Measurements from ENCODE around the gene EID2B. TPM values are rescaled to one million over a fixed set of nuclear protein-coding genes. Genes with fewer than 3 reads are reported as not detected.
A peak's percentile ranks its signal among the peaks of the same experiment; 100 is the strongest.

Gene EID2B
- total RNA-seq, 1 donor from 2014 or later = 3.6 TPM

DNA sequence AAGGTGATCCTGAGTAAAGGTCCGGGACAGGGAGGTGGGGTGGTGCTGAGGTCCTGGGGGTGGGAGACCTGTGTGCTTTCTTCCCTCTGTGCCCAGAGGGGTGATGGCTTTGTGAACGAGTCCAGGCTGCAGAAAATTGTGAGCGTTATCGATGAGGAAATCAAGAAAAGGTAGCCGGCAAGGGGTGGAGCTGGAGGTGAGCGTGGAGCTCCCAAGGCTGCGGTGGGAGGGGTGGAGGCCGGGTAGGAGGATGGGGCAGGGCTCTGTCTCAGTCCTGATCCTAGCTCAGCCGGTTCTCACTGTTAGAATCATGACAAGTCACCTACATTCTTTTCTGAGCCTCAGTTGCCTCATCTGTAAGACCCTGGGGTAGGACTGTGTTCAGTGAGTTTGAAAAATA, 13.7 kb downstream of the EID2B start:
- Mint-ChIP-seq H3K9me3 (ENCODE audit: unreplicated experiment) (no peaks in the 10 kb centered on the region), H3K27me3 (ENCODE audit: unreplicated experiment) (peaks cover 40% of the 10 kb centered on the region), H3K4me1 (ENCODE audit: unreplicated experiment) (peaks cover 18% of the 10 kb centered on the region), H3K4me3 (ENCODE audit: unreplicated experiment) (no peak overlapping the region), H3K36me3 (ENCODE audit: unreplicated experiment) (no peaks in the 10 kb centered on the region), H3K27ac (ENCODE audit: unreplicated experiment) (no peak overlapping the region)
- DNase-seq (ENCODE audit: extremely low spot score, unreplicated experiment) = no peak
- TF ChIP-seq, protein P1, sequence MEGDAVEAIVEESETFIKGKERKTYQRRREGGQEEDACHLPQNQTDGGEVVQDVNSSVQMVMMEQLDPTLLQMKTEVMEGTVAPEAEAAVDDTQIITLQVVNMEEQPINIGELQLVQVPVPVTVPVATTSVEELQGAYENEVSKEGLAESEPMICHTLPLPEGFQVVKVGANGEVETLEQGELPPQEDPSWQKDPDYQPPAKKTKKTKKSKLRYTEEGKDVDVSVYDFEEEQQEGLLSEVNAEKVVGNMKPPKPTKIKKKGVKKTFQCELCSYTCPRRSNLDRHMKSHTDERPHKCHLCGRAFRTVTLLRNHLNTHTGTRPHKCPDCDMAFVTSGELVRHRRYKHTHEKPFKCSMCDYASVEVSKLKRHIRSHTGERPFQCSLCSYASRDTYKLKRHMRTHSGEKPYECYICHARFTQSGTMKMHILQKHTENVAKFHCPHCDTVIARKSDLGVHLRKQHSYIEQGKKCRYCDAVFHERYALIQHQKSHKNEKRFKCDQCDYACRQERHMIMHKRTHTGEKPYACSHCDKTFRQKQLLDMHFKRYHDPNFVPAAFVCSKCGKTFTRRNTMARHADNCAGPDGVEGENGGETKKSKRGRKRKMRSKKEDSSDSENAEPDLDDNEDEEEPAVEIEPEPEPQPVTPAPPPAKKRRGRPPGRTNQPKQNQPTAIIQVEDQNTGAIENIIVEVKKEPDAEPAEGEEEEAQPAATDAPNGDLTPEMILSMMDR (IDR thresholded peaks at IDR 0.05) = no peak

DNA sequence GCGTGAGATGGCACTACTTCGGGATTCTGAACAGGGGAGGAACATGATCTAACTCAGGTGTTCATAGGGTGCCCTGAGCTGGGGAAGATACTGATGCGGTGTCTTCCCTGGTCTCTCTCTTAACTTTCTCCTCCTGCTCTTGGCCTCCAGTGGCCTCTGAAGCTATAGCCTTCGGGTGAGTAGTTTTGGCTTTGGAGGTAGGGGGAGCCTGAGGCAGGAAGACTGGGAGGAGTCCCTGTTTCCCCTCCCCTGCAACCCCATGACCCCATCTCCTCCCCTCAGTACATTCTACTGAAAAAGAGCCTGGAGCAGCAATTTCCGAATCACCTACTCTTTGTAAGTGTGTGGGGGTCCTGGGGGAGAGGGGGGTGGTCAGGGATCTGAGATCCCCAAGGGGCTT, 14.2 kb downstream of the EID2B start:
- peaks cover 45% of the 10 kb centered on the region for H3K27me3 Mint-ChIP-seq (ENCODE audit: unreplicated experiment)
- DNase-seq (ENCODE audit: extremely low spot score, unreplicated experiment) = no peak
- TF ChIP-seq, protein P1 (IDR thresholded peaks at IDR 0.05) = no peak
- no peaks in the 10 kb centered on the region for H3K9me3 Mint-ChIP-seq (ENCODE audit: unreplicated experiment)
- peaks cover 18% of the 10 kb centered on the region for H3K4me1 Mint-ChIP-seq (ENCODE audit: unreplicated experiment)
- H3K4me3 Mint-ChIP-seq (ENCODE audit: unreplicated experiment) = no peak overlapping the region
- no peak overlapping the region for H3K27ac Mint-ChIP-seq (ENCODE audit: unreplicated experiment)
- no peaks in the 10 kb centered on the region for H3K36me3 Mint-ChIP-seq (ENCODE audit: unreplicated experiment)

DNA sequence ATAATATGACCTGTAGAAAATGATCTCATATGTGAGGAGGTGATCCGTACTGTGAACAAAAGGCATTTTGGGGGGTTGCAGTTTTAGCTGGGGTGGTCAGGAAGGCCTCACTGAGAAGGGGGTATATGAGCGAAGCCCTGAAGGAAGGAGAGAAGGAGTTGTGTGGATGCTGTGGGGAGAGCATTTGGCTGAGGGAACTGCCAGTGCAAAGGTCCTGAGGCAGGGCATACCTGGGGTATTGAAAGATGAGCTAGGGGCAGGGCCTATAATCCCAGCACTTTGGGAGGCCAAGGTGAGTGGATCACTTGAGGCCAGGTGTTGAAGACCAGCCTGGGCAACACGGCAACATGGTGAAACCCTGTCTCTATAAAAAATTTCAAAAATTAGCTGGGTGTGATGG, 15.2 kb downstream of the EID2B start:
- peaks cover 51% of the 10 kb centered on the region for H3K27me3 Mint-ChIP-seq (ENCODE audit: unreplicated experiment)
- H3K9me3 Mint-ChIP-seq (ENCODE audit: unreplicated experiment) = no peaks in the 10 kb centered on the region
- H3K4me1 Mint-ChIP-seq (ENCODE audit: unreplicated experiment) = peaks cover 18% of the 10 kb centered on the region
- TF ChIP-seq, protein P1 (IDR thresholded peaks at IDR 0.05) = no peak
- DNase-seq (ENCODE audit: extremely low spot score, unreplicated experiment) = no peak
- H3K36me3 Mint-ChIP-seq (ENCODE audit: unreplicated experiment) = no peaks in the 10 kb centered on the region
- no peak overlapping the region for H3K4me3 Mint-ChIP-seq (ENCODE audit: unreplicated experiment)
- H3K27ac Mint-ChIP-seq (ENCODE audit: unreplicated experiment) = no peak overlapping the region

- peaks cover 18% of the 10 kb centered on the region for H3K4me1 Mint-ChIP-seq (ENCODE audit: unreplicated experiment)
- H3K27ac Mint-ChIP-seq (ENCODE audit: unreplicated experiment) = no peak overlapping the region
- H3K36me3 Mint-ChIP-seq (ENCODE audit: unreplicated experiment) = no peaks in the 10 kb centered on the region
- peak overlapping the region; percentile 65 for H3K4me3 Mint-ChIP-seq (ENCODE audit: unreplicated experiment)
- TF ChIP-seq, protein P1 (IDR thresholded peaks at IDR 0.05) = no peak
- DNase-seq (ENCODE audit: extremely low spot score, unreplicated experiment) = no peak
- H3K9me3 Mint-ChIP-seq (ENCODE audit: unreplicated experiment) = no peaks in the 10 kb centered on the region
- peaks cover 53% of the 10 kb centered on the region for H3K27me3 Mint-ChIP-seq (ENCODE audit: unreplicated experiment)
These were observed 16.4 kb downstream of the EID2B start for GRCh38 chr19:39516270-39516669.

GRCh38 chr19:39515551-39516191, 17.0 kb downstream of the EID2B start:
- peaks cover 53% of the 10 kb centered on the region for H3K27me3 Mint-ChIP-seq (ENCODE audit: unreplicated experiment)
- no peak overlapping the region for H3K27ac Mint-ChIP-seq (ENCODE audit: unreplicated experiment)
- no peaks in the 10 kb centered on the region for H3K9me3 Mint-ChIP-seq (ENCODE audit: unreplicated experiment)
- H3K4me3 Mint-ChIP-seq (ENCODE audit: unreplicated experiment) = peak overlapping the region; percentile 65
- TF ChIP-seq, protein P1 (IDR thresholded peaks at IDR 0.05) = no peak
- H3K36me3 Mint-ChIP-seq (ENCODE audit: unreplicated experiment) = no peaks in the 10 kb centered on the region
- no peak for DNase-seq (ENCODE audit: extremely low spot score, unreplicated experiment)
- peaks cover 18% of the 10 kb centered on the region for H3K4me1 Mint-ChIP-seq (ENCODE audit: unreplicated experiment)
